EH (cell line): Measurements from ENCODE around the gene HDX.
"Not testable (repeated sequence)": the region's sequence is repeated elsewhere in the genome, so short reads cannot be mapped to it uniquely, and the experiment has no call there.

Source experiments
- DNase-seq: peaks from one replicate; pipeline ENCODE4 v3.0.0-alpha.2; 2015; ENCODE audit warnings: low read depth

The HDX gene

DNA sequence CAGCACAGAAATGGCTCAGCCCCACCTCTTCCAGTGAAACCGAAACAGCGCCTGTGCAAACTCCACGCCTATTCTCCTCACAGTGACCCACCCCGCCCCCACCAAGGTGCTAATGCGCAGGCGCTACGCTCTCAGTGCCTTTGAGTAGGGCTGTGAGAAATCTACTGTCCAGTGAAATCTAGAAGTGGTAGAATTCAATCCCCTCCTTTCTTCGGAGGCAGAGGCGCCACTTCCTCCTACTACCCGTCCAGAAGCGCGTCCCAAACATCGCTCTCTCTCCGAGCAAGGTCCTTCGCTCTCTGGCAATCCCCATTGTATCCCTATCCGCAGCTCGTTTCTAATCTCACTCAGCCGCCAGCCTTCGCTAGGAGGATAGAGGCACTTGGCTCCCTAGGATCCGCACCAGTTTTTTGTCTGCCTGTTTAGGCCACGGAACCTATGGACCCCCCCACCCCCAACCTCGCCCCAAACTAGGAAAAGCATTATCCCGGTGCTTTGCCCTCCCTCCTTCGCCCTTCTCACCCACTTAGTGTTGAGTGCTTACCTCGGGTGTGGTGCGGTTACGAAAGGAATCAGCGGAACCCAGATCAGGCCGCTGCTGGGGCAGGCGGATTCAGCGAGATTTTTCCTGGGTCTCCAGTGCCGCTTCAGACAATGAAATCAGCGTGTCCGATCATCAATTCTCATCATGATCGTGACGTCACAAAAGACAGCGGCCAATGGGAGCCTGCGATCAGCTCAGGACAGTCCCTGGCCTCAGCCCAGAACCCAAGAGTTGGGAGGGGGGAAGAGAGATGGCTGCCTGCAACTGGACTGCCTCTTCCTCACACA lies at the start of gene HDX:
Gene HDX (minus strand): TSS at position 656 of the 831 bp plus-strand sequence. CDS start 27,056 bp downstream, outside the sequence.
- peak; percentile 89 for DNase-seq

GRCh38 chrX:84541315-84541714 lies 39.1 kb upstream of the HDX start:
- not testable (repeated sequence) for DNase-seq

DNA sequence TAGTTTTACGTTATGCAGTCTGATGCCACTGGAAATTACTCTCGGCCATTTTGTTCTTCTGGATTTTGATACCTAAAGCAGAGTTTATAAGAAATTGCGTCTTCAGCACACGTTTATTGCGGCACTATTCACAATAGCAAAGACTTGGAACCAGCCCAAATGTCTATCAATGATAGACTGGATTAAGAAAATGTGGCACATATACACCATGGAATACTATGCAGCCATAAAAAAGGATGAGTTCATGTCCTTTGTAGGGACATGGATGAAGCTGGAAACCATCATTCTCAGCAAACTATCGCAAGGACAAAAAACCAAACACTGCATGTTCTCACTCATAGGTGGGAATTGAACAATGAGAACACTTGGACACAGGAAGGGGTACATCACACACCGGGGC lies 35.4 kb upstream of the HDX start:
- DNase-seq = not testable (repeated sequence)

- no peak for DNase-seq
These were observed 13.8 kb downstream of the HDX start for GRCh38 chrX:84488426-84488825.

DNA sequence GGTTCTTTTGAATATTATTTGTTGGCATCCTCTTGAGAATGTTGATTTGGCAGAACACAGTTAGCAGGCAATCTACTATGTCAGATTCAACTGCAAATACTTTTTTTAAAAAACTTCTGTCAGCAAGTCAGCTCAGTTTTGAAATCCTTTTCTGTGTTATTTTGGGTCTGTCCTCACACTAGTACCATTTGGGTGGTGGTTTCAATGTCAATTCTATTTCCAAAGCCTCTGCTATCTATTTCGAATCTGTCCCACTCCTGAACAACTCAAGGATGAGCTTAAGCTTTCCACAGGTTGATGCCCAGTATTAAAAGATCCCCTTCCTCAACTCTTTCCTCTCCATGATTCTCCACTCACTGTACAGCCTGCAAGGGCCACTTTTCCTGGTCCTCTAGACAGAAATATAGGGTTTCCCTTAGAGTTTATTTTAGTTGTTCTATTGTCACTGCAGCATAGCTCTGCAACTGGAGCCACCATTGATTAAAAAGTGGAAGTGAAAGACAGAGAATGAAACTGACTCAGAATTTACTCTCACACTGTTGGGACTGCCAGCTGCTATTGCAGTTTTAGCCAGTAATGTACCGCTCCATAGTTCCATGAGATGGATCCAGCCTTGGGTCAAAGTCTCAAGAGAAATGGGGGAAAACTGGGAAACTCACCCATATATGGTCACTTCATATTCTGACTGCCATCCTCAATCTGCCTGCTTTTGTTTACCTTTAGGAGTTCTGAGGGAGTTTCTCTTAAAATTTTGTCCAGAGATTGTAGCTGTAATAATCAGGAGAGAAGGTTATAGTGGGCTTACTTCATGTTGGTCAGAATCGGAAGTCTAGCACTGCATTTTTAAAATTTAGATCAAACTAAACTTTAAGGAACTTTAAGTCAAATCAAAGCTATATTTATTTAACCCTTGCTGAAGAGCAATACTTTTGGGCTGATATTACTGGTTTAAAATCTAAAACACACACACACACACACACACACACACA lies 14.6 kb downstream of the HDX start:
- no peak for DNase-seq

DNA sequence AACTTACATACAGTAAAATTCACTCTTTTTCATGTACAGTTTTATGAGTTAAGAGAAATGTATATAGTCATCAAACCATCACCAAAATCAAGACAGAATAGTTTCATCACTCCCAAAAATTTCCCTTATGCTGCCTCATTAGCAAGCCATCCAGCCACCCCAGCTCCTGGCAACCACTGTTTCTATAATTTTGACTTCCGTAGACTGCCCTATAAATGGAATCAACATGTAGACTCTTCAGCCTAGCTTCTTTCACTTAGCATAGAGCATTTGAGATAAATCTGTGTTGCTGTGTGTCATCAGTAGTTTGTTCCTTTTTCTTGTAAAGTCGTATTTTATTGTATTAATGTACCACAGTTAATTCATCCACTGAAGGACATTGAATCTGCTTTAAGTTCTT lies 23.2 kb downstream of the HDX start:
- DNase-seq = no peak

GRCh38 chrX:84477114-84477513 lies 25.1 kb downstream of the HDX start:
- DNase-seq = no peak

DNA sequence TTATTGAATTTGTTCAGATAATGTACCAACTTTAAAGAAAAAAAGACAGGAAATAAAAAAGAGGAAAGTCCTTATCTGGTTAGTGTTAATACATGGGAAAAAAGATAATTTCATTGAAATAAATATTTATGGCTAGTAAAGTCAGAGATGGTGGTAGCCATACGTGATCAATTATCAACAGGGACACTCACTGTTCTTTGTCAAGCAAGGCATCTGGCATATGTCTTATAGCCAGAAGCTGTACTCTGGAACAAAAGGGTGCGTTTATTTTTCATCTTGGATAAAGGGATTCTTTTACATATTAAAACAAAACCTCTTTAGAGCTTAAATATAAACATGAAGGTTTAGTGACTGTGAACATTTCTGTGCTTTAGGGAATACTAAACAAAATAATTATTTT lies 26.7 kb downstream of the HDX start:
- no peak for DNase-seq

DNA sequence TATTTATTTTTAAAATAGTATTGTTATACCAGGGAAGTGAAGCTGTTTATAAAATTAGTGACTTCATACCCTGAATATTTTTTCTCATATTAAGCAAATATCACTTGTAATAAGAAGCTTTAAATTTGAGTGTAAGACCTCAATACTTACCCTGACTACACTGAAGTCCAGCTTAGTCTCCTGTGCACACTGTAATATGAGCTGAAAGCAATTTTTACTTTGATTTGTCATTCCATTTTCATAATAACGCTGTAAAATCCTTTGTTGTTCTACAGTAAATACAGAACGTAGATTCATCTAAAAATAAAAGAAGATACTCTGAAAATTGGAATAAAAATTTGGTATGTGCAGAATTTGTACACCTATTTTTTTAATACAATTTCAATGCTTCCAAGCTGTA lies 27.2 kb downstream of the HDX start:
- no peak for DNase-seq

DNA sequence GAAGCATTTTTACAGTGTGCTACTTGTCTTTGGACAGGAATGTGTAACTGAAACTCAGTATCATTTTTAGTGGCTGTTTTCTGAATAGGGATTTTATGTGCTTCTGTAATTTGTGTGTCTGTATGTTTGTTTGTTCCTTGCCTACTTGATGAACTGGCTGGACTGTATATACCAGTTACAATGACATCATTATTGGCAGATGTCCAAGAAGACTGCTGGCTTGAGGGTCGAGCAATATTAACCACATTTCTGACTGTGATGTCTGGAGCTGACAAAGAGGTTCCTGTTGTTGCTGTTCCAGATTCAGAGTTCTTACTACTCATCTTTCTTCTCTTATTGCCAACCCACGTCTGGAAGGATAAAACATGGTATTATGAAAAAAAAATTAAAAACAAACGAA lies 33.0 kb downstream of the HDX start:
- DNase-seq = peak; percentile 11

GRCh38 chrX:84467898-84468297 lies 34.4 kb downstream of the HDX start:
- no peak for DNase-seq

- DNase-seq = no peak
These were observed 48.7 kb downstream of the HDX start for GRCh38 chrX:84453351-84454246.

DNA sequence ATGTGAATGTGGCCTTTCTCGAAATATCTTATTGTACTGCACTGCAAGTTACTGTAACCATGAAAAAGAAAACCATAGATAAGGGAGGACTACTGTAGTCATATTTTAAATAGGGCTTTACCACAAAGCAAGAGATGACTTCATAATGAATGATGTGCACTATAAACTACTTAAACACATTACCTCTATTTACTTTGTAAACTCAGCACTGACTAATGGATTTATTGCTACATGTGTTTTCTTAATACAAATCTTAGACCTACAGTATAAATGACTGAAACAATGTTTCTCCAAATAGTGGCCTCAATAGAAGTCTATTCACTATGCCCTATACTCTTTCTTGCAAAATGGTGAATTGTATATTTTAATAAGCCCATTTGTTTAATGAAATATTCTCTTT lies 61.1 kb downstream of the HDX start:
- peak; percentile 8 for DNase-seq

GRCh38 chrX:84415140-84415539 lies 87.1 kb downstream of the HDX start:
- no peak for DNase-seq

DNA sequence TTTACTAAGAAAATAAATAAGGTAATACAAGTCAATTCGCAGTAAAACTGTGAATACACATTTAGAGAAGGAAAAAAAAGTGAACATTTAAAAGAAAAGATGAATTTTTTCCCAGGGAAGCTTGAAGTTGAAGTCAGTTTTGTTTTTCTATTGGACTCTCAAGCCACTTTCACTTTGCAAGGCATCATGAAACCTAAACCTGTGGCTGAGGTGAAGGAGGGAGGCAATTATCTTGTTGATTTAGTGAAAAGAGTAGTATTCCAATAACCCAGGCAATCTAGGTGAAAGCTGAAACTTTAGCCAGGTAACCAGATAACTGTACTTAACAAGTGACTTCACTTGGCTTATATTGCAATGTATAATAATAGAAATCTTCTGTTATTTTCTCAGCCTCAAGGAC lies 138.6 kb downstream of the HDX start:
- DNase-seq = no peak

DNA sequence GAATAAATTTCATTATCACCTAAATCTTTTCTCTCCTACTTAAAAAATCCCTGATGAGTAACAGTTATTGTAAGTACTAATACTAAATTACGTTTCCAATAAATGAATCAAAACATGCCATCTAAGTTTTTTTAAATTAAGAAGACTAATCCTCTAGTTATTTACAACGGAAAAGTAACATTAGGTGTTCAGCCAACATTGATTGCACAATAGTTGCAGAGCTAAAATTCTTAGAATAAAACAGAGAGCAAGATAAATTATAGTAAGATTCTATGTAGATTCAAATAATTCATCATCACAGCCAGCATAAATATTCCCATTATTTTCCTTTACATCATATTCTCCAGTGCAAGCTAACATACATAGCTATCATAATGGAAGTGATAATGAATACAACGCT lies 139.2 kb downstream of the HDX start:
- peak; percentile 1 for DNase-seq

- DNase-seq = peak; percentile 6
These were observed 139.9 kb downstream of the HDX start for GRCh38 chrX:84362184-84362838.

DNA sequence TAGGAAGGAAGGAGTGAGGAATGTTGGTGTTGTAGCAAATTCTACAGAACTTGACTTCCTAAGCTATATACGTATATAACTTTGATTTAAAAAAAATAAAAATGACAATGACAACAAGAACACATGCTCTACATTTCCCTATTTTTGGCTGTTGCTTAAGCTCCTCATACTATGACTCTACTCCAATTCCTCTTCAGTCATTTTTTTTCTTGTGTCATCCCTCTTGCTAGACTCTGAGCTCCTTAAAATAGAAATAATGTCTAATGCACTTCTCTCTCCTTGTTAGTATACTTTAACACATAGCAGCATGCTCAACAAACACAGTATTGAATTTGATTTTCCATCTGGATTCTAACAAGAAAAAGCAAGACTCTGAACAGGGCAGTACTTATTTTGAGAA lies 144.0 kb downstream of the HDX start:
- DNase-seq = no peak

DNA sequence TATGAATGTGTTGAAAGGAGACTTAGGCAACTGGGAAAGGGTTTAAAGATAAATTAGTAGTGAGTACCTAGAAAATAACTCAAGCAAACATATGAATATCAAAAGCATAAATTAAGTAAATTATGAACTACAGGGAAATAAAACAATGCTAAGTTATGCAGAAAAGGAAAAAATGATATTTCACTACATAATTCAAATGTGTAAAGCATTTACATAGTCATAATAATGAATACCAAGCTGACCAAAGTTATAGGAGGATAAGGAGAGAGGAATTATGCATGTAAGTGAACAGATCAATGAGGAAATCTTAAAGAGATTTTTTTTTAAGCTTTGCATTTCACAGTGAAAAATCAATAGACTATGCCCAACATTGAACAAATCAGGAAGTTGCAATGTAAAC lies 145.0 kb downstream of the HDX start:
- no peak for DNase-seq

DNA sequence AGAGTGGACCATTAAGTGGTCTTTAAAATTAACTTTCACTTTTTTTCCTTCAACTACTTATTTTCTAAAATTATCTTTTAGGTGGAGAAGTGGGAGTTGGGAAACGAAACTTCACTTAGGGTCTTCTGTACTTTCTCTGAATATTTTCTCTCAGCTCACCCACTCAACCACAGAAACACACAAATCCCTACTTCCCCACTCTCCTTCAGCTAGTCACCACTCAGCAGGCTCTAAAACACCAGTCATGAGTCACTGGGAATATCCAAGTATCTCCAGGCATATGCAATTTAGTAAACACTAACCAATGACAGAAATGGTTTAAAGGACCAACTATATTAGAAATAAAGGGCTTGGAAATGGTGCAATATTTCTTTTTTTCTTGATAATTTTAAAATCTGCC lies 161.3 kb downstream of the HDX start:
- DNase-seq = peak; percentile 18
